KMS-11 (cell line): ENCODE measurements around the gene MOB3B.

ENCODE experiments used
- H2AFZ ChIP-seq: fragments of 200-600 bp; sonication (generic); 2 replicates; pipeline ENCODE4 v1.6.1; 2016; ENCODE audit warnings: antibody characterized with exemption, mixed run types, low read depth
- H3K27ac ChIP-seq: fragments of 200-600 bp; sonication (generic); 2 replicates; pipeline ENCODE4 v1.6.1; 2016; ENCODE audit warnings: mild to moderate bottlenecking, mixed run types
- H3K27me3 ChIP-seq: fragments of 200-600 bp; sonication (generic); 2 replicates; pipeline ENCODE4 v1.6.1; 2017; ENCODE audit warnings: mild to moderate bottlenecking, low read depth, mixed run types, moderate library complexity; ENCODE audit not compliant: insufficient read depth
- H3K36me3 ChIP-seq: fragments of 200-600 bp; sonication (generic); 2 replicates; pipeline ENCODE4 v1.6.1; 2017; ENCODE audit warnings: mild to moderate bottlenecking, mixed run types; ENCODE audit not compliant: insufficient read depth
- H3K4me1 ChIP-seq: fragments of 200-600 bp; sonication (generic); 2 replicates; pipeline ENCODE4 v1.6.1; 2016; ENCODE audit warnings: mild to moderate bottlenecking, low read depth, mixed run types; ENCODE audit not compliant: poor library complexity, severe bottlenecking
- H3K4me2 ChIP-seq: fragments of 200-600 bp; sonication (generic); 2 replicates; pipeline ENCODE4 v1.7.0; 2016; ENCODE audit warnings: mild to moderate bottlenecking, mixed run types
- H3K4me3 ChIP-seq: fragments of 200-600 bp; sonication (generic); IDR thresholded peaks from 2 replicates; pipeline ENCODE4 v1.6.1; 2017; ENCODE audit warnings: low read depth, low read length, mixed read lengths; ENCODE audit not compliant: insufficient read depth
- H3K79me2 ChIP-seq: fragments of 200-600 bp; sonication (generic); 2 replicates; pipeline ENCODE4 v1.6.1; 2016; ENCODE audit warnings: low read depth, mixed run types; ENCODE audit not compliant: insufficient read depth
- H3K9ac ChIP-seq: fragments of 200-600 bp; sonication (generic); 2 replicates; pipeline ENCODE4 v1.6.1; 2016; ENCODE audit warnings: mild to moderate bottlenecking, mixed run types
- H4K20me1 ChIP-seq: fragments of 200-600 bp; sonication (generic); 2 replicates; pipeline ENCODE4 v1.6.1; 2016; ENCODE audit warnings: mild to moderate bottlenecking, mixed run types; ENCODE audit not compliant: insufficient read depth
- CTCF ChIP-seq: fragments of 200-600 bp; sonication (generic); conservative IDR thresholded peaks from 2 replicates; pipeline ENCODE4 v1.6.1; 2017; ENCODE audit warnings: low read depth, mild to moderate bottlenecking, antibody characterized with exemption, low read length, moderate library complexity, mixed read lengths

MOB3B gene

GRCh38 chr9:27402626-27403025, 127.0 kb downstream of the MOB3B start:
- no peak overlapping the region for H3K4me2 ChIP-seq
- no peak overlapping the region for H2AFZ ChIP-seq
- H3K27me3 ChIP-seq: no peaks in the 10 kb centered on the region
- H4K20me1 ChIP-seq: no peaks in the 10 kb centered on the region
- no peak overlapping the region for H3K9ac ChIP-seq
- no peaks in the 10 kb centered on the region for H3K79me2 ChIP-seq
- no peak for TF ChIP-seq CTCF
- H3K36me3 ChIP-seq: no peaks in the 10 kb centered on the region
- H3K4me1 ChIP-seq: no peaks in the 10 kb centered on the region
- H3K4me3 ChIP-seq: no peak overlapping the region
- no peak overlapping the region for H3K27ac ChIP-seq

- no peak overlapping the region for H3K9ac ChIP-seq
- no peak for TF ChIP-seq CTCF
- H3K4me1 ChIP-seq: no peaks in the 10 kb centered on the region
- H3K79me2 ChIP-seq: no peaks in the 10 kb centered on the region
- no peaks in the 10 kb centered on the region for H3K36me3 ChIP-seq
- H3K4me3 ChIP-seq: no peak overlapping the region
- no peak overlapping the region for H3K4me2 ChIP-seq
- H3K27ac ChIP-seq: no peak overlapping the region
- H3K27me3 ChIP-seq: no peaks in the 10 kb centered on the region
- H4K20me1 ChIP-seq: no peaks in the 10 kb centered on the region
- no peak overlapping the region for H2AFZ ChIP-seq
Observed at GRCh38 chr9:27400334-27400880, 129.2 kb downstream of the MOB3B start.

GRCh38 chr9:27398982-27399653, 130.5 kb downstream of the MOB3B start:
- H3K27me3 ChIP-seq: no peaks in the 10 kb centered on the region
- no peak overlapping the region for H3K9ac ChIP-seq
- no peak for TF ChIP-seq CTCF
- no peaks in the 10 kb centered on the region for H3K79me2 ChIP-seq
- H3K4me3 ChIP-seq: no peak overlapping the region
- no peaks in the 10 kb centered on the region for H3K4me1 ChIP-seq
- no peaks in the 10 kb centered on the region for H3K36me3 ChIP-seq
- no peak overlapping the region for H2AFZ ChIP-seq
- no peaks in the 10 kb centered on the region for H4K20me1 ChIP-seq
- no peak overlapping the region for H3K4me2 ChIP-seq
- no peak overlapping the region for H3K27ac ChIP-seq

GRCh38 chr9:27396495-27396894, 133.1 kb downstream of the MOB3B start:
- Histone ChIP-seq H3K36me3 (no peaks in the 10 kb centered on the region), H2AFZ (no peak overlapping the region), H3K4me1 (no peaks in the 10 kb centered on the region), H3K27ac (no peak overlapping the region), H3K79me2 (no peaks in the 10 kb centered on the region), H3K27me3 (no peaks in the 10 kb centered on the region), H3K4me2 (no peak overlapping the region), H4K20me1 (no peaks in the 10 kb centered on the region), H3K9ac (no peak overlapping the region), H3K4me3 (no peak overlapping the region)
- TF ChIP-seq CTCF: no peak
